Measurements from ENCODE around the gene STK32B.
"Not testable (repeated sequence)": the region's sequence is repeated elsewhere in the genome, so short reads cannot be mapped to it uniquely, and the experiment has no call there.

The STK32B gene

DNA sequence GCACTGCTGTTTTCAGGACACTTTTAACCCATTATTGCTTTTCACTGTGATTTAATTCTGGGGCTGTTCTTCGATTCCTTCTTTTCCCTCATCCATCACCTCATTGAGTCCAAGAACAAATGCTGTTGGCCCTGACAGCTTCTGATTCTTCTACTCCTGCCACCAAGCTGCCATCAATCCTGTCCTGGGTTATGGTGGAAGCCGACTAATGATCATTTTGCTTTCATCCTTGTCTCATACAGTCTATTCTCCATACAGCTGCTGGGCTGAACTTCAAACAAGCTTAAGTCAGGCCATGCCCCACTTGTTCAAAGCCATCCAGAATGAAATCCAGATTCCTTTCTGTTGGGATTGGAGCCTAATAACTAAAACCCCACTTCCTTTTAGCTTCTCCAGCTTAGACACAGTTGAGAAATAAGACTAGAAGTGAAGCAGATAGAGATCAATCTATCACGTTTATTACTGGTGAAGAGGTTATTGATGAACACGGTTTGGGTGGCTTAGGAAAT is 161.9 kb downstream of the STK32B start:
- DNase-seq = no peak

- no peak for DNase-seq
Measured at GRCh38 chr4:5215321-5215720, 164.0 kb downstream of the STK32B start.

- DNase-seq = no peak
Measured at GRCh38 chr4:5217421-5217820, 166.1 kb downstream of the STK32B start.

GRCh38 chr4:5218376-5219069 is 167.2 kb downstream of the STK32B start:
- DNase-seq = no peak

GRCh38 chr4:5220028-5220427 is 168.7 kb downstream of the STK32B start:
- DNase-seq = no peak

- no peak for DNase-seq
Measured at GRCh38 chr4:5222047-5222446, 170.8 kb downstream of the STK32B start.

- DNase-seq = no peak
Measured at GRCh38 chr4:5222951-5223350, 171.7 kb downstream of the STK32B start.

DNA sequence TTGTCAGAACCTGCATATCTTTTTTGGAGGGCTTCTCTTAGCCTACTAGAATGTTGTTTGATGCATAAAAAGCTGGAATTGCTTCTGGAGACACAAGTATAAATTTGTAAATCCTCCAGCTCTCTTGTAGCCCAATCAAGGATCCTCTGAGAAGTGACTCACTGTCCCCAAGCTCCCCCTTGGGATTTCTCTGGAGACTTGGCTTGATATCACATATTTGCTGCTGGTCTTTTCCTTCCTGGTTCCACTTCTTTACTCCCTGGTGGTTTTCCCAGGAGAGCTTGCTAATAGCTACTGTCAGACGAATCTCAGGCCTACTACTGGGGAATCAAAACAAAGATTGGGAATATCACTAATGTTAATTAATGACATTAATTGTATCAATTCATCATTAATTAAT is 173.1 kb downstream of the STK32B start:
- no peak for DNase-seq

- no peak for DNase-seq
Measured at GRCh38 chr4:5232549-5232948, 181.3 kb downstream of the STK32B start.

GRCh38 chr4:5237086-5237660 is 185.9 kb downstream of the STK32B start:
- no peak for DNase-seq

- no peak for DNase-seq
Measured at GRCh38 chr4:5238173-5238572, 186.9 kb downstream of the STK32B start.

GRCh38 chr4:5247061-5247460 is 195.8 kb downstream of the STK32B start:
- DNase-seq = not testable (repeated sequence)

DNA sequence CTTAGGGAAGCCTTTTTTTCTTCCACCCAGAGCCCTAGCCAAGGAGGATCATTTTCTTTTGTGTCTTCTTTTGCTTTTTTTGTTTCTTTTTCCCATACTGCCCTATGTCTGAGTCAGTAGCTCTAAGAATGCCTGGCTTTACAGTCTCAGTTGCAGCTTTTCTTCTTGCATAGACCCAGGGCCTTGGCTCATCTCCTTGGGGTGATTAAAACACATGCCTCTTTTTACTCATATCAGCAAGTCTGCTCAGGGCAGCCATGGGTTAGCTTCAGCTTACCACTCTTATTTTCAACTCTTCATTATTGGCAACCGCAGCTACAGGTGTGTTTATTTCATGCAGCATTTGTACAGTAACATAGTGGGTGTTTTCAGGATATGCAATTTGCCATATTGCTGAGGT is 196.5 kb downstream of the STK32B start:
- no peak for DNase-seq

- DNase-seq = no peak
Measured at GRCh38 chr4:5249727-5250126, 198.4 kb downstream of the STK32B start.

DNA sequence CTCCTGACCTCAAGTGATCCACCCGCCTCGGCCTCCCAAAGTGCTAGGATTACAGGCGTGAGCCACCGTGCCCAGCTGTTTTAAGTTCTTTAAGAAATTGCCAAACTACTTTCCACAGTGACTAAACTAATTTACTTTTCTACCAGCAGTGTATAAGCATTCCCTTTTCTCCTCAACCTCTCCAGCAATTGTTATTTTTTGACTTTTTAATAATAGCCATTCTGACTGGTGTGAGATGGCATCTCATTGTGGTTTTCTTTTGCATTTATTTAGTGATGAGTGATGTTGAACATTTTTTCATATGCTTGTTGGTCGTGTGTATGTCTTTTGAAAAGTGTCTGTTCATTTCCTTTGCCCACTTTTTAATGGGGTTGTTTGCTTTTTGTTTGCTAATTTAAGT is 199.3 kb downstream of the STK32B start:
- DNase-seq = not testable (repeated sequence)

DNA sequence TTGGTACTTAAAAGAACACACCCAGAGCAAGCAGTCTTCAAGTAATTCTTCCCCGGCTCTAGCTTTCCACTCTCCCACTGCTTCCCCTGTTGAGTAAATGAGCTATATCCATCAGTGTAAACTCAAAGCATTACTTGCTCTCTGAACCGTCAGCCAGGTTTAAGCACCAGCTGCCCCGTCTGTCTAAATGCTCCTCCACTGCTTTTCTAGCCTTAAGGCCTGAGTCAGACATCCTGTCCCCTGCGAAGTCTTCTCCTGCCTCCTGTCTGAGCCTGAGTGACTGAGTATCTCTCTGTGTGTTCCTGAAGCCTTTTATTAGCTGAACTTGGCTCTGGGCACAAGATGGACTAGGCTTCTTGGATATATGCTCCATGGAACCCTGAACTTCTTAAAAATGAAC is 205.1 kb downstream of the STK32B start:
- no peak for DNase-seq

- no peak for DNase-seq
Measured at GRCh38 chr4:5257086-5257485, 205.8 kb downstream of the STK32B start.

DNA sequence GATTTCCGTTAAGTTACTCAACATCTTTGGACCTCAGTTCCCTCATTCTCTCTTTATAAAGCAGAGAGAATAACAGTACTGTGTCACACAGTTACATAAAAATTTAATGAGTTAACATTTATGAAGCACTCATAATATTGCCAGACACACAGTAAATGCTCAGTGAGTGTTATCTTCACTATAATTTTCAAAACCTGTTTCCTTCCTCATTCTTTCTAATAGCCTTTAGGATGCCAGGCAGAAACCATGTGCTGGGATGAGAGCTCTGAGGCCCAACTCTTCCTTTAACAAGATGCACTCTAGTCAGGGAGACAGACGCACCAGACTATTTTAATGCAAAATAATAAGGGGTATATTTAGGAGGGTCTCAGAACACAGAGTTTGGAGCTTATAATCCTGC is 208.2 kb downstream of the STK32B start:
- DNase-seq = no peak

DNA sequence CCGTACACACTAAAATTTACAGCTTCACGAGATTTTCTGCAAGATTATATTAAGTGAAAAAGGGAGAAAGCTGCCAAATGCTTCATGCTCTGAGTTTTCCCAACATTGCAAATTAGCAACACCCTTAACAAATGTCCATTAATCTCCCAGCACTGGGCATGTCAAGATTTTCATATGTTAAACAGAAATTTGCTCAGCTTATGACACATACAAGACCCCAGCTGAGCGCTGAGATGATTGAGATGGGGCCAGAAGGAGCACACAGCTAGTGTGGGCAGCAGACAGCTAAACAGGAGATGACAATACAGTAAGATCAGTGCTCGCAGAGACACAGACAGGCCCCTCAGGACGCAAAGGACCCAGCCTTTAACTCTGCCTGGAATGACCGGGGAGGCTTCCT is 208.8 kb downstream of the STK32B start:
- DNase-seq = no peak

DNA sequence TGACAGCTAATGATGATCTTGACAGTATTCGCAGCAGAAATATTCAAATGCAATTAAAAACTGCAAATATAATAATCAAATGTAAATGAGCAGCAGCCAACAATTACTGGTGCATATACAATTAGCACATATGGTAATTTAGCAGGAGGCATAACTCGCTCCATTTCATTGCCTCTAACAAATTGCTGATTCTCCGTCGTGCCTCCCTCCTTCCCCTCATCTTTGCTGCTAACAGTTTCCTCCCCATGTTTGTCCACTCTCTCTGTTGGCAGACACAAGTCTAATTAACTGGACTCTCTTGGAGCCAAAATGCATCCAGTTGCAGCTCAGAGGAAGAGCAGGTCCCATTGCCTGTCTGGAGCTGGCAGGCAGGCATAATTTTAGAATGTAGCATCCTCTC is 210.6 kb downstream of the STK32B start:
- DNase-seq = no peak

GRCh38 chr4:5266991-5267390 is 215.7 kb downstream of the STK32B start:
- DNase-seq = no peak

GRCh38 chr4:5267408-5267807 is 216.1 kb downstream of the STK32B start:
- no peak for DNase-seq

DNA sequence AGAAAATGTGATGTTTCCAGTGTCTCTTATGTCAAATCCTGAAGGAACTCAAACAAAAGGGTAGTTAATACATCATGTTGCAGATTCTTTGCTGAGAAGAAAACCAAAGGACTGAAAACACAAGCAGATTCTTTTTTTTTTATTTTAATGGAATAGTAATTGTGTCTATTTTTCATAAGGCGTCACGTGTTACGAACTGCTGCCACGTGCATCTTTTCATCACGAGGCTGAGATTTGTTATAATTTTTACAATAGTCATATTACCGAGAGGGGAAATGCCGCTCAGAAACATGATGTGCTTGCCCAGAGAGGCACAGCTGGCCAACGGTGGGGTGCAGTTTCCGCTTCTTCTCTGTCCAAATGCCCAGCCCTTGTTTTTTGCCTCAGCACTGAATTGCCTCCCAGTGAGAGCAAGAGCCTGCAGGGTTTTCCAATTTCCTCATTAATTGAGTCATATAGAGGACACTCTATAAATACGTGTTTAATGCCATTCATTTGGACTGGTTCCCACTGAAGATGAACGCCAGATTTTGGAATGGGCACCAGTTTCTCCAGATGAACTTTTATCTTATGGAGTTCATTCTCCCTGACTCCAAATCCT is 225.3 kb downstream of the STK32B start:
- DNase-seq = no peak

DNA sequence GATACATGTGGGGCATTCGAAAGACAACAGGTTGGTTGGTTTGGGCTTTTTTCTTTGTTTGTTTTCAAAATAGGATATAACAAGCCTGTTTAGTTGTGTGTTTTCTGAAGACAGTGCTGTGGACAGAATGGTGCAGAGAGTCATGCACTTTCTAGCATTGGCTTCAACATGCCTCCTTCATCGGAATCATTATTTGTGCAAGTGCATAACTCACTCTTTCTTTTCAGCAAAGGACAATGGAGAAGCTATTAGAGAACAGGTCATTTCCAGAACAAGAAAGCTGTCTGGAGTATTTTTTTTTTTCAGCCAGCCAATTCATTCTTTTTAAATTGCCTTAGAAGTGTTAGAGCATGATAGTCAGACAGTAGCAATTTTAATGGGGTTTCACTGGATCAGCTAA is 225.8 kb downstream of the STK32B start:
- no peak for DNase-seq

DNA sequence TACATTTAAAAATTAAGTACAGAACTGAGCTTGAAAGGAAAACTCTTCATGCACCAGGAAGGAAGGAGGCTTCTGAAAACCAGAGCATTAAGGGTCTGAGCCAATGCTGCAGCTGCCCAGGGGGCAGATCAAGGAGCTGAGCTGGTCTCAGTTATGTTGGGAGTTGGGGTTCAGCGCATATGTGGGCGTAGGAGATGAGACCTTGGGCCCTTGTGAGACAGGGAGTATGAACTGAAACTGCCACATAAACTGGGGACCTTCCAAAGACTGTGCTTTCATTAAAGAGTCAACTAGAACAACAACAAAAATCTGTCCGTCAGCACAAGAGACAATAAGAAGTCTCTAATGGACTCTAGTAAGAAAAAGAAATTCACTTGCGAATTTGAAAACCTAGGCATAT is 226.9 kb downstream of the STK32B start:
- DNase-seq = no peak
